Caco-2 (cell line): Measurements from ENCODE around the gene NUTF2. TPM values are rescaled to one million over a fixed set of nuclear protein-coding genes. Genes with fewer than 3 reads are reported as not detected.

Experiments used
- BruUV-seq: library from RNA; stranded (reverse); fragments of 400-500 nt; replicated peaks from 2 replicates; lab custom pipeline; 2021; lab: Mats Ljungman, UMichigan
- CTCF ChIA-PET: fragments of 300-600 bp; sonication (Branson Sonifier 250); formaldehyde crosslinking; loops from one replicate; lab custom pipeline; 2022; ENCODE audit warnings: antibody characterized with exemption; lab: Charles Lee
- POLR2A ChIA-PET: fragments of 300-600 bp; sonication (Branson Sonifier 250); formaldehyde crosslinking; loops from one replicate; lab custom pipeline; 2022; ENCODE audit warnings: antibody characterized with exemption; lab: Charles Lee
- DNase-seq, 2 experiments: peaks; one replicate each; pipeline versions ENCODE4 v3.0.0 to v3.0.0-alpha.2; 2020 to 2022
- H3K27me3 ChIP-seq: replicated peaks from 2 replicates; pipeline ENCODE4 v1.6.0; 2011; ENCODE audit warnings: low read length; ENCODE audit not compliant: control insufficient read depth, insufficient read depth
- H3K36me3 ChIP-seq: 2 replicates; pipeline ENCODE4 v1.5.1; 2011; ENCODE audit warnings: low read length; ENCODE audit not compliant: control insufficient read depth, insufficient read depth
- H3K4me1 ChIP-seq: fragments of 250-450 bp; sonication (Bioruptor Pico); 2 replicates; pipeline ENCODE4 v1.5.1; 2020; ENCODE audit warnings: mild to moderate bottlenecking
- H3K4me3 ChIP-seq: 2 replicates; pipeline ENCODE4 v1.5.1; 2011; ENCODE audit warnings: low read depth, mild to moderate bottlenecking, control low read depth, low read length
- H3K9me3 ChIP-seq: fragments of 250-450 bp; sonication (Bioruptor Pico); 2 replicates; pipeline ENCODE4 v1.5.1; 2020; ENCODE audit warnings: mild to moderate bottlenecking, moderate library complexity
- H3K27ac Mint-ChIP-seq: one replicate; pipeline ENCODE4 v1.8.0; 2022; ENCODE audit warnings: mixed read lengths; ENCODE audit not compliant: unreplicated experiment
- H3K27me3 Mint-ChIP-seq: one replicate; pipeline ENCODE4 v1.8.0; 2022; ENCODE audit warnings: mixed read lengths; ENCODE audit not compliant: insufficient read depth, unreplicated experiment
- H3K36me3 Mint-ChIP-seq: one replicate; pipeline ENCODE4 v1.8.0; 2022; ENCODE audit warnings: mild to moderate bottlenecking, mixed read lengths; ENCODE audit not compliant: insufficient read depth, unreplicated experiment
- H3K4me1 Mint-ChIP-seq: one replicate; pipeline ENCODE4 v1.8.0; 2022; ENCODE audit warnings: low read depth, mixed read lengths; ENCODE audit not compliant: unreplicated experiment
- H3K4me3 Mint-ChIP-seq: one replicate; pipeline ENCODE4 v1.8.0; 2022; ENCODE audit warnings: mild to moderate bottlenecking, moderate library complexity, mixed read lengths; ENCODE audit not compliant: unreplicated experiment
- H3K9me3 Mint-ChIP-seq: one replicate; pipeline ENCODE4 v1.8.0; 2022; ENCODE audit warnings: mixed read lengths; ENCODE audit not compliant: unreplicated experiment
- intact Hi-C: fragments of 100-400 bp; cut with micrococcal nuclease; formaldehyde crosslinking; loops from one replicate; pipeline ENCODE4 v1.10.0; 2022; ENCODE audit not compliant: unreplicated experiment
- total RNA-seq: library from RNA; stranded (reverse); gene quantifications from 2 replicates; pipeline ENCODE4 v1.2.3, GENCODE V29; 2022
- TF ChIP-seq, protein P1 (sequence below), 2 experiments: fragments of 200-600 bp in 1 of 2; IDR thresholded peaks; 1 replicate in 1 of 2; 2 replicates in 1 of 2; pipeline versions ENCODE4 v1.5.1 to v1.8.0; 2011 to 2022; ENCODE audit warnings: antibody characterized with exemption in 1 of 2, control low read depth in 1 of 2, inconsistent platforms in 1 of 2, low read depth in 1 of 2, low read length in 1 of 2, mild to moderate bottlenecking in 1 of 2, moderate library complexity in 1 of 2; ENCODE audit not compliant: insufficient read depth in 1 of 2, severe bottlenecking in 1 of 2, unreplicated experiment in 1 of 2

Gene NUTF2
- total RNA-seq, 1 experiment from 2014 or later = 239 TPM

DNA sequence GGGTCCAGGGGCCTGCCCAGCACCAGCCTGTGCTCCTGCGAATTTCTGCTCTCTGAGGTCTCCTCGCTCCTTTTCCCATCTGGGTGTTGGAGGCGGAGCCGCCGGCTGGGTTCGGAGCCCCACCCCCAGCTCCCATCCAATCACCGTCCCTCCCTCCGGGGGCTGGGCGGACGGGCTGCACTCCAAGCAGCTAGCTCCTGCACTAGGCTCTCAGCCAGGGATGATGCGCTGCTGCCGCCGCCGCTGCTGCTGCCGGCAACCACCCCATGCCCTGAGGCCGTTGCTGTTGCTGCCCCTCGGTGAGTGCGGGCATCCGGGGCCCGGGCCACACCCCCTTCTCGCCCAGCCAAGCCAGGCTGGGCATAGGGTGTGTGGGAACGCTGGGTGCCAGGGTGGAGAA, 38.0 kb downstream of the NUTF2 start, which contains the start of gene NRN1L:
Gene NRN1L, plus strand, starts transcription at position 202 of the 400 bp plus-strand sequence. Its CDS starts 19 bp downstream, at position 221.
- ChIA-PET POLR2A (no interaction called here), CTCF (interaction anchor here (0.9 to 5.0 kb wide), 5 partner anchors 11 to 69 kb away, joined by 3 to 47 read pairs (median 8); partner anchors contain the start of genes EDC4 and PSMB10)
- TF ChIP-seq, protein P1, sequence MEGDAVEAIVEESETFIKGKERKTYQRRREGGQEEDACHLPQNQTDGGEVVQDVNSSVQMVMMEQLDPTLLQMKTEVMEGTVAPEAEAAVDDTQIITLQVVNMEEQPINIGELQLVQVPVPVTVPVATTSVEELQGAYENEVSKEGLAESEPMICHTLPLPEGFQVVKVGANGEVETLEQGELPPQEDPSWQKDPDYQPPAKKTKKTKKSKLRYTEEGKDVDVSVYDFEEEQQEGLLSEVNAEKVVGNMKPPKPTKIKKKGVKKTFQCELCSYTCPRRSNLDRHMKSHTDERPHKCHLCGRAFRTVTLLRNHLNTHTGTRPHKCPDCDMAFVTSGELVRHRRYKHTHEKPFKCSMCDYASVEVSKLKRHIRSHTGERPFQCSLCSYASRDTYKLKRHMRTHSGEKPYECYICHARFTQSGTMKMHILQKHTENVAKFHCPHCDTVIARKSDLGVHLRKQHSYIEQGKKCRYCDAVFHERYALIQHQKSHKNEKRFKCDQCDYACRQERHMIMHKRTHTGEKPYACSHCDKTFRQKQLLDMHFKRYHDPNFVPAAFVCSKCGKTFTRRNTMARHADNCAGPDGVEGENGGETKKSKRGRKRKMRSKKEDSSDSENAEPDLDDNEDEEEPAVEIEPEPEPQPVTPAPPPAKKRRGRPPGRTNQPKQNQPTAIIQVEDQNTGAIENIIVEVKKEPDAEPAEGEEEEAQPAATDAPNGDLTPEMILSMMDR (IDR thresholded peaks at IDR 0.05; ENCODE audit: insufficient read depth in 1 of 2, low read depth in 1 of 2, low read length in 1 of 2, severe bottlenecking in 1 of 2, unreplicated experiment in 1 of 2) = no peak
- Mint-ChIP-seq H3K27ac (peak within 1 kb of the TSS; percentile 96), H3K27me3 (no peaks in the 10 kb centered on the region), H3K4me1 (peaks cover 37% of the 10 kb centered on the region), H3K36me3 (peaks cover 57% of the 10 kb centered on the region), H3K4me3 (peak within 1 kb of the TSS; percentile 61), H3K9me3 (no peaks in the 10 kb centered on the region)
- Histone ChIP-seq H3K9me3 (no peaks in the 10 kb centered on the region), H3K27me3 (no peaks in the 10 kb centered on the region), H3K4me1 (peaks cover 43% of the 10 kb centered on the region), H3K36me3 (peaks cover 8% of the 10 kb centered on the region), H3K4me3 (no peak within 1 kb of the TSS)
- peak; percentile 47 to 56 for DNase-seq
- no TSS peak for BruUV-seq
- intact Hi-C loops = no loop called here

DNA sequence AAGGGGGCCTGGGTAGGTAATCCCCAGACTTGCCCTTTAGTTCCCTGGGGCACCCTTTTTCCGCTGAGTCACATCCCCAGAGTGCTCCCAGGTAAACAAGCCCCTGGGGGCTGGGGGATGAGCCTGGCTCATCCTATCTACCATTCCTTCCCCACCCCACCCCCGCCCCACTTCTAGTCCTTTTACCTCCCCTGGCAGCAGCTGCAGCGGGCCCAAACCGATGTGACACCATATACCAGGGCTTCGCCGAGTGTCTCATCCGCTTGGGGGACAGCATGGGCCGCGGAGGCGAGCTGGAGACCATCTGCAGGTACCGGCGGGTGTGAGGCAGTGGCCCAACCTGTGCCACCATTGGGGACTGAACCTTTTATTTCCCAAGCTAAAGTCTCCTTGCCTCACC, 38.8 kb downstream of the NUTF2 start:
- Histone ChIP-seq H3K4me3 (no peak overlapping the region), H3K9me3 (no peaks in the 10 kb centered on the region), H3K4me1 (peaks cover 46% of the 10 kb centered on the region), H3K36me3 (peaks cover 8% of the 10 kb centered on the region), H3K27me3 (no peaks in the 10 kb centered on the region)
- H3K4me1 Mint-ChIP-seq = peaks cover 31% of the 10 kb centered on the region
- no peaks in the 10 kb centered on the region for H3K27me3 Mint-ChIP-seq
- H3K27ac Mint-ChIP-seq = peak overlapping the region; percentile 7
- H3K4me3 Mint-ChIP-seq = no peak overlapping the region
- H3K9me3 Mint-ChIP-seq = no peaks in the 10 kb centered on the region
- ChIA-PET POLR2A (no interaction called here), CTCF (interaction anchor here (0.6 to 5.0 kb wide), 4 partner anchors 50 to 212 kb away, joined by 3 to 47 read pairs (median 4); partner anchors contain the start of gene PSMB10)
- TF ChIP-seq, protein P1 (IDR thresholded peaks at IDR 0.05; ENCODE audit: insufficient read depth in 1 of 2, low read depth in 1 of 2, low read length in 1 of 2, severe bottlenecking in 1 of 2, unreplicated experiment in 1 of 2) = no peak
- BruUV-seq = no TSS peak
- intact Hi-C loops = no loop called here
- no peak for DNase-seq
- H3K36me3 Mint-ChIP-seq = peaks cover 57% of the 10 kb centered on the region

DNA sequence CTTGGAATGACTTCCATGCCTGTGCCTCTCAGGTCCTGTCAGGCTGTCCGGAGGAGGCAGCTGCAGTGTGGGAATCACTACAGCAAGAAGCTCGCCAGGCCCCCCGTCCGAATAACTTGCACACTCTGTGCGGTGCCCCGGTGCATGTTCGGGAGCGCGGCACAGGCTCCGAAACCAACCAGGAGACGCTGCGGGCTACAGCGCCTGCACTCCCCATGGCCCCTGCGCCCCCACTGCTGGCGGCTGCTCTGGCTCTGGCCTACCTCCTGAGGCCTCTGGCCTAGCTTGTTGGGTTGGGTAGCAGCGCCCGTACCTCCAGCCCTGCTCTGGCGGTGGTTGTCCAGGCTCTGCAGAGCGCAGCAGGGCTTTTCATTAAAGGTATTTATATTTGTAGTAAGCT, 39.2 kb downstream of the NUTF2 start:
- DNase-seq = no peak

More for the DNA sequence above, 39.2 kb downstream of the NUTF2 start:
- H3K9me3 ChIP-seq = no peaks in the 10 kb centered on the region
- no peaks in the 10 kb centered on the region for H3K9me3 Mint-ChIP-seq
- TF ChIP-seq, protein P1 (IDR thresholded peaks at IDR 0.05; ENCODE audit: insufficient read depth in 1 of 2, low read depth in 1 of 2, low read length in 1 of 2, severe bottlenecking in 1 of 2, unreplicated experiment in 1 of 2) = no peak
- H3K27me3 ChIP-seq = no peaks in the 10 kb centered on the region
- H3K4me3 ChIP-seq = no peak overlapping the region
- H3K27ac Mint-ChIP-seq = peak overlapping the region; percentile 7
- H3K36me3 Mint-ChIP-seq = peaks cover 56% of the 10 kb centered on the region
- H3K4me1 Mint-ChIP-seq = peaks cover 31% of the 10 kb centered on the region
- no TSS peak for BruUV-seq
- H3K4me1 ChIP-seq = peaks cover 49% of the 10 kb centered on the region
- H3K27me3 Mint-ChIP-seq = no peaks in the 10 kb centered on the region
- intact Hi-C loops = no loop called here
- ChIA-PET POLR2A (no interaction called here), CTCF (interaction anchor here (0.6 to 5.0 kb wide), 5 partner anchors 13 to 213 kb away, joined by 3 to 47 read pairs (median 4); partner anchors contain the start of genes EDC4 and PSMB10)
- H3K36me3 ChIP-seq = peaks cover 6% of the 10 kb centered on the region
- H3K4me3 Mint-ChIP-seq = no peak overlapping the region
